ENCODE data around the gene SNED1.

- TF ChIP-seq TAF1 (IDR thresholded peaks at IDR 0.05; ENCODE audit: low read depth), result no peak
- TF ChIP-seq POLR2AphosphoS5 (IDR thresholded peaks at IDR 0.05), result no peak
Observed at GRCh38 chr2:241112592-241112991, 114.2 kb downstream of the SNED1 start.

Data from neural cell (in vitro differentiated cells).